ENCODE measurements around the gene CAT.

GRCh38 chr11:34438529-34439507, at the start of gene CAT:
- TF ChIP-seq UBTF (IDR thresholded peaks at IDR 0.05; ENCODE audit: borderline replicate concordance in 1 of 2, low read depth in 2 of 2, low read length in 2 of 2) (peak; percentile 95; a peak in 3 of 4 replicates), POLR2A (conservative IDR thresholded peaks at IDR 0.05) (peak; percentile 89), NRF1 (conservative IDR thresholded peaks at IDR 0.05 in 1 of 2, IDR thresholded peaks at IDR 0.05 in 1 of 2) (peak; percentile 59 to 69), COPS2 (conservative IDR thresholded peaks at IDR 0.05) (no peak)
